GM12892 (cell line): Measurements from ENCODE around the gene IFRD2.

Experiments used
- POLR2A ChIP-seq: IDR thresholded peaks from 2 replicates; pipeline ENCODE4 v1.6.1; 2011; ENCODE audit warnings: low read depth, low read length, control low read depth
- POLR2AphosphoS5 ChIP-seq: IDR thresholded peaks from 2 replicates; pipeline ENCODE4 v1.6.1; 2011; ENCODE audit warnings: low read depth, low read length, control low read depth

GRCh38 chr3:50245251-50245745 is 46.9 kb downstream of the IFRD2 start:
- no peak for TF ChIP-seq POLR2A
- TF ChIP-seq POLR2AphosphoS5 = no peak
